Ramos (cell line): ENCODE results near the gene SLK.

Source experiments
- in situ Hi-C: fragments of 300-500 bp; cut with MboI; formaldehyde crosslinking; loops from one replicate; pipeline ENCODE4 v1.14.3; 2022; ENCODE audit warnings: low sequenced_read_pairs; ENCODE audit not compliant: unreplicated experiment

SLK gene

GRCh38 chr10:103939522-103939921, 27.4 kb upstream of the SLK start:
- in situ Hi-C loops = no loop called here

DNA sequence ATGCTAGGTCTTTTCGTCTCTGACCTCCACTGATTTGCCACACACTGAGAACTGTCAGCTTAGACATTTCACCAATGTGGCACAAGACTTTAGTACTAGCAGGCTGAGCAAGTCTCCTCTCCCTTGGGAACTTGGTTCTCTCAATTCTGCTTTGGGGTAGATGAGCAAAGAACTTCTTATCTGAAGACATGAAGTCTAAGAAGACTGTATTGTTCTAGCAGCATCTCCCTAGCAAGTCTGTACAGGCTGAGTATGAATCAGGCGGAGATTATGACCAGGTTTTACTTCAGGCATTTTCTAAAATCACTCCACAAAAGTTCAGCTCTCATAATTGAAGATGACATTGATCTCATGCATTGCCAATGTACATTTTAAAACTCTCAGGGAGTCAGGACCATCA, 25.1 kb upstream of the SLK start:
- in situ Hi-C loops = no loop called here

DNA sequence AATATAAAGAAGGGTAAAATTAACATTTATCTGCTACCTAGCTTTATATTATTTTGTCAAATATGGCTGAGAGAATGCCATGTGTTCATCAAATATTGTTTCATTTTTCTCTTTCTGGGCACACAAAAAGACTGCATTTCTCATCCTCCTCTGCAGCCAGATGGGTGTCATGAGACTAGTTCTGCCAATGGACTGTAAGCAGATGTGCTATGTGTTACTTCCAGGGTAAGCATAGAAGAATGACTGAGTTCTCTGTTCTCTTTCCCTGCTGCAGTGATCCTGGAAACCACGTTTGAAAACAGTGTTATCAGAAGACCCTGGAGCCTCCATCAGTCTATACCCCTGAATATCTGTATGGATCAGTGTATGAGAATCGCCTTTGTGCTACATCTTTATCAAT, 24.1 kb upstream of the SLK start:
- in situ Hi-C loops = no loop called here

GRCh38 chr10:103947799-103948516, 19.0 kb upstream of the SLK start:
- in situ Hi-C loops = no loop called here

DNA sequence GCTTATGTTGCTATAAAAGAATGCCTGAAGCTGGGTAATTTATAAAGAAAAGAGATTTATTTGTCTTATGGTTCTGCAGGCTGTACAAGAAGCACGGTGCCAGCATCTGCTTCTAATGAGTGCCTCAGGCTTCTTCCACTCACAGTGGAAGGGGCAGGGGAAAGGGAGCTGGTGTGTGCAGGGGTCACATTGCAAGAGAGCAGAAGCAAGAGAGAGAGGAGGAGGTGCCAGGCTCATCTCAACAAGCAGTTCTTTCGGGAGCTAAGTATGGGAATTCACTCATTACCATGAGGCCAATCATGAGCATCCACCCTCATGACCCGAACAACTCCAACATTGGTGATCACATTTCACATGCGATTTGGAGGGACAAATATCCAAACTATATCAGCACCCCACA, 17.2 kb upstream of the SLK start:
- in situ Hi-C loops = no loop called here

DNA sequence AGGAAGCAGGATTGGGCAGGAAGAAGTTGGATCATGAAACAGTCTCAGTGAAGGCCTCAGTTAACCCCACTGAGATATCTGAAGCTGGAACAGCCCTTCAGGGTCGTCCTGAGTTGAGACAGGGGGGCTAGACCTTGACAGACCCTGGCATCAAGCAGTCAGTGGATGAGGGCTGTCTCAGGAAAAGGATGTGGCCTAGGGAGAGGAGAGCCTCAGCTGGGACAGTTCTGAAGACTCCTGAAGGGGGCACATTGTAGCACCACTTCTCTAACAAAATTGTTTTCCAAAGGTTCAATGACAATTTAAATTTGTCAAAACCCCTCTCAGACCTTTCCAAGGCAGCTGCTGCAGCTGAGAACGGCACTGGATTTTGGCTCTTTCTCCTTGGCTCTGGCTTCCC, 15.8 kb upstream of the SLK start:
- in situ Hi-C loops = no loop called here

DNA sequence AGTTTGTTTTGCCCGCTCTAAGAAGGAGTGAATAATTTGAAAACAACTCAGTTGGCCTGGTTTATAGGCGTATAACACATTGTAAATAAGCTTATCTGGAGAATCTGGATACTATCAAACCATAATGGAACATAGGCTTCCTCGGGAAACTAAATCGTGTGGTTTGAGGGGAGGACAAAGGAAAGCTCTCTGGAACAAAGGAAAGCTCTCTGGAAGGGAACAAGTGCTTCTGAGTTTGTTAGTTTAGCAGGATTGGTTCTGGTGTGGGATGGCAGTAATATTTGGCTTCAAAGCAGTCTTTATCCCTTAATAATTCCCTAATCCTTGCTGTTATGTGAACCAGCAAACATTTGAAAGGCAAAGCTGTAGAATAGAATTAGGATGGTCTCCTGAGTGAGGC, 15.0 kb upstream of the SLK start:
- in situ Hi-C loops = no loop called here

GRCh38 chr10:103954543-103954942, 12.4 kb upstream of the SLK start:
- in situ Hi-C loops = no loop called here

GRCh38 chr10:103958996-103959395, 7.9 kb upstream of the SLK start:
- in situ Hi-C loops = no loop called here

- in situ Hi-C loops = loop anchor here (10.0 kb wide), 1 partner anchor 165 kb away; the partner anchor contains the start of gene SFR1
Observed at GRCh38 chr10:103960103-103960502, 6.8 kb upstream of the SLK start.

GRCh38 chr10:103967448-103968071, 620 bp downstream of the SLK start:
- in situ Hi-C loops = loop anchor here (10.0 kb wide), 1 partner anchor 157 kb away; the partner anchor contains the start of gene SFR1

GRCh38 chr10:103968441-103969391, 1.8 kb downstream of the SLK start:
- in situ Hi-C loops = loop anchor here (10.0 kb wide), 1 partner anchor 156 kb away; the partner anchor contains the start of gene SFR1

DNA sequence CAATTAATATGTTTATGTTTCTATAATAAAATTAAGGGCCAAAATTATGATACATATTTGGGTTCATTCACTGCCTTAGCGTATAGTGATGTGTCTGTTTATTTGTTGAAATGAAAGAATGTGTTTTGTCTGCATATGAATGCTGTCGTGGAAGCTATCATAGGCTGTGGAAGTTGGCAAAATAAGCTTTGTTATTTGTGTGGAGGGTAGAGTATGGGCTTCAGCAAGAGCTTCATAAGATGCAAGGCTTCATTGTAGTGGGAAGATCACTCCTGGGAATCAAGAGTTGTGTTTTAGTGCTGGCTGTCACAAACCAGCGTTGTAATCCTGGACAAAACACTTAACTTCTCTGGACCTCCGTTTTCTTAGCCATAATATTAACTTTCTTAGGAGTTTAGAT, 2.5 kb downstream of the SLK start:
- in situ Hi-C loops = loop anchor here (10.0 kb wide), 1 partner anchor 155 kb away; the partner anchor contains the start of gene SFR1

DNA sequence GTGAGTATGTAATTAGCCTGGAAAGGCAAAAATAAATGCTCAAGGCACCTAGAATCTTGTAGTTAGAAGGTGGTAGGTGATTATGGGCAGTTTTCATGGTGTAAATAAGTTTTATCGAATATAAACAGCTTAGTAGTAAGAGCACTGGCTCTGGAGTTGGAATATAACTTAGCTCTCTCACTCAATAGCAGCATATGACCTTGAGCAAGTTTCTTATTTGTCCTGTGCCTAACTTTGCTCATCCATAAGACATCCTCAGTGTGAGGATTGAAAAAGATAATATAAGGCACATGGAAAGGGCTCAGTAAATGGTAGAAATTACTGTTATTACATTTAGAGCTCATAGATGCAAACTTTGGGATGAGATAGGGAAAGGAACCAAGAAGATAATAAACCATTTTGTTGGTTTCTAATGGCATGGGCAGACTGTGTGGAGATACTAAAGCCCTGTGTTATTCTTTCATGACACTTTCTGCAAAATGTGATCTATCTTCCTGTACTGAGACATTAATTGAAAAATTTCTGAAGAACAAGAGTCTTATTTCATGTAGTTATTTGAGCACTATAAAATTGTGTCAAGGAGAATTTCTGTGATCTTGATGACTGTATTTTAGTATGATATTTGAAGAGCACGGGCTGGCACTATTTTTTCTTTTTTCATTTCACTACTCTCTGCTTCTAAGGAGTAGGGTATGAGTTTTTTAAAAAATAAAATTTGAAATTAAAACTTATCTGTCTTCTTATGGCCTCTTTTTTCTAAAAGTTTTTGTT, 3.1 kb downstream of the SLK start:
- in situ Hi-C loops = loop anchor here (10.0 kb wide), 1 partner anchor 155 kb away; the partner anchor contains the start of gene SFR1

- in situ Hi-C loops = no loop called here
Observed at GRCh38 chr10:103975169-103975568, 8.2 kb downstream of the SLK start.

DNA sequence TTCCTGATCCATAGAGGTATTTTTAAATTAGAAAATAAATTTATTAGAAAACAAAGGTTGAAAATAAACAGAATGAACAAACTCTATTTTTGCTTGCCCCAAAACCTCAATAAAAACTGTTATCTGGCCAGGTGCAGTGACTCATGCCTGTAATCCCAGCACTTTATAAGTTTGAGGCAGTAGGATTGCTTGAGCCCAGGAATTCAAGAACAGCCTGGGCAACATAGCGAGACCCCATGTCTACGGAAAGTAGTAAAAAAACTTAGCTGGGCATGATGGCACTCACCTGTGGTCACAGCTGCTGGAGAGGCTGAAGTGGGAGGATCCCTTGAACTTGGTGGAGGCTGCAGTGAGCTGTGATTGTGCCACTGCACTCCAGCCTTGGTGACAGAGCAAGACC, 10.3 kb downstream of the SLK start:
- in situ Hi-C loops = no loop called here

GRCh38 chr10:103979530-103979929, 12.6 kb downstream of the SLK start:
- in situ Hi-C loops = no loop called here

GRCh38 chr10:103980288-103980906, 13.5 kb downstream of the SLK start:
- in situ Hi-C loops = no loop called here

DNA sequence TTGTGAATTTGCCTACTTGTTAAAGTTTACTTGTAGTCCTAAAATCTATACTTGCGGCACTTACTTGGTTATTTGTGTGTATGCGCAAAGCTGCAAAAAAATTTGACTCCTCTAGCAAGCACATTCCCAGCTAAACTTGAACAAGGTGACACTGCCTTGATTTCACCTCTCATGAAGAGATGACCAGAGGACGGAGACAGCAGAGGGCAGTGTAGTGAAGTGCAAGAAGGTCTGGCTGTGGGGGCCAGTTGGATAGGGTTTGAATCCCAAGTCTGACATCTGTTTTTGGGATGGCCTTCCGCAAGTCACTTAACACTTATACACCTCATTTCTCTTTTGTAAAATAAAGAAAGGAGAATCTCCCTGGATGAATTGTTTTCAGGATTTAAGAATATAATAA, 15.7 kb downstream of the SLK start:
- in situ Hi-C loops = no loop called here
